Caco-2 (cell line): ENCODE measurements around the gene DNPEP. TPM values are rescaled to one million over a fixed set of nuclear protein-coding genes. Genes with fewer than 3 reads are reported as not detected.

Experiments used
- BruUV-seq: library from RNA; stranded (reverse); fragments of 400-500 nt; replicated peaks from 2 replicates; lab custom pipeline; 2021; lab: Mats Ljungman, UMichigan
- CTCF ChIA-PET: fragments of 300-600 bp; sonication (Branson Sonifier 250); formaldehyde crosslinking; loops from one replicate; lab custom pipeline; 2022; ENCODE audit warnings: antibody characterized with exemption; lab: Charles Lee
- POLR2A ChIA-PET: fragments of 300-600 bp; sonication (Branson Sonifier 250); formaldehyde crosslinking; loops from one replicate; lab custom pipeline; 2022; ENCODE audit warnings: antibody characterized with exemption; lab: Charles Lee
- DNase-seq, 2 experiments: peaks; one replicate each; pipeline versions ENCODE4 v3.0.0 to v3.0.0-alpha.2; 2020 to 2022
- H3K27me3 ChIP-seq: replicated peaks from 2 replicates; pipeline ENCODE4 v1.6.0; 2011; ENCODE audit warnings: low read length; ENCODE audit not compliant: control insufficient read depth, insufficient read depth
- H3K36me3 ChIP-seq: 2 replicates; pipeline ENCODE4 v1.5.1; 2011; ENCODE audit warnings: low read length; ENCODE audit not compliant: control insufficient read depth, insufficient read depth
- H3K4me1 ChIP-seq: fragments of 250-450 bp; sonication (Bioruptor Pico); 2 replicates; pipeline ENCODE4 v1.5.1; 2020; ENCODE audit warnings: mild to moderate bottlenecking
- H3K4me3 ChIP-seq: 2 replicates; pipeline ENCODE4 v1.5.1; 2011; ENCODE audit warnings: low read depth, mild to moderate bottlenecking, control low read depth, low read length
- H3K9me3 ChIP-seq: fragments of 250-450 bp; sonication (Bioruptor Pico); 2 replicates; pipeline ENCODE4 v1.5.1; 2020; ENCODE audit warnings: mild to moderate bottlenecking, moderate library complexity
- H3K27ac Mint-ChIP-seq: one replicate; pipeline ENCODE4 v1.8.0; 2022; ENCODE audit warnings: mixed read lengths; ENCODE audit not compliant: unreplicated experiment
- H3K27me3 Mint-ChIP-seq: one replicate; pipeline ENCODE4 v1.8.0; 2022; ENCODE audit warnings: mixed read lengths; ENCODE audit not compliant: insufficient read depth, unreplicated experiment
- H3K36me3 Mint-ChIP-seq: one replicate; pipeline ENCODE4 v1.8.0; 2022; ENCODE audit warnings: mild to moderate bottlenecking, mixed read lengths; ENCODE audit not compliant: insufficient read depth, unreplicated experiment
- H3K4me1 Mint-ChIP-seq: one replicate; pipeline ENCODE4 v1.8.0; 2022; ENCODE audit warnings: low read depth, mixed read lengths; ENCODE audit not compliant: unreplicated experiment
- H3K4me3 Mint-ChIP-seq: one replicate; pipeline ENCODE4 v1.8.0; 2022; ENCODE audit warnings: mild to moderate bottlenecking, moderate library complexity, mixed read lengths; ENCODE audit not compliant: unreplicated experiment
- H3K9me3 Mint-ChIP-seq: one replicate; pipeline ENCODE4 v1.8.0; 2022; ENCODE audit warnings: mixed read lengths; ENCODE audit not compliant: unreplicated experiment
- CTCF ChIP-seq, 2 experiments: fragments of 200-600 bp in 1 of 2; IDR thresholded peaks; 1 replicate in 1 of 2; 2 replicates in 1 of 2; pipeline versions ENCODE4 v1.5.1 to v1.8.0; 2011 to 2022; ENCODE audit warnings: antibody characterized with exemption in 1 of 2, control low read depth in 1 of 2, inconsistent platforms in 1 of 2, low read depth in 1 of 2, low read length in 1 of 2, mild to moderate bottlenecking in 1 of 2, moderate library complexity in 1 of 2; ENCODE audit not compliant: insufficient read depth in 1 of 2, severe bottlenecking in 1 of 2, unreplicated experiment in 1 of 2
- intact Hi-C: fragments of 100-400 bp; cut with micrococcal nuclease; formaldehyde crosslinking; loops from one replicate; pipeline ENCODE4 v1.10.0; 2022; ENCODE audit not compliant: unreplicated experiment
- total RNA-seq: library from RNA; stranded (reverse); gene quantifications from 2 replicates; pipeline ENCODE4 v1.2.3, GENCODE V29; 2022

The DNPEP gene
- total RNA-seq, 1 experiment from 2014 or later: 102 TPM

- Mint-ChIP-seq H3K4me3 (no peak overlapping the region), H3K4me1 (no peaks in the 10 kb centered on the region), H3K36me3 (peaks cover 31% of the 10 kb centered on the region), H3K9me3 (no peaks in the 10 kb centered on the region), H3K27me3 (no peaks in the 10 kb centered on the region), H3K27ac (no peak overlapping the region)
- Histone ChIP-seq H3K4me1 (peaks cover 15% of the 10 kb centered on the region), H3K36me3 (peaks cover 17% of the 10 kb centered on the region), H3K9me3 (no peaks in the 10 kb centered on the region), H3K4me3 (no peak overlapping the region), H3K27me3 (no peaks in the 10 kb centered on the region)
- POLR2A ChIA-PET: no interaction called here
- intact Hi-C loops: no loop called here
- TF ChIP-seq CTCF (IDR thresholded peaks at IDR 0.05; ENCODE audit: insufficient read depth in 1 of 2, low read depth in 1 of 2, low read length in 1 of 2, severe bottlenecking in 1 of 2, unreplicated experiment in 1 of 2): no peak
- no TSS peak for BruUV-seq
- CTCF ChIA-PET: no interaction called here
- DNase-seq: no peak
These were observed 3.5 kb downstream of the DNPEP start for GRCh38 chr2:219384083-219384713.

- H3K27ac Mint-ChIP-seq: no peak overlapping the region
- no peaks in the 10 kb centered on the region for H3K4me1 Mint-ChIP-seq
- no peak for DNase-seq
- H3K9me3 Mint-ChIP-seq: no peaks in the 10 kb centered on the region
- CTCF ChIA-PET: no interaction called here
- H3K4me3 Mint-ChIP-seq: no peak overlapping the region
- H3K4me3 ChIP-seq: no peak overlapping the region
- H3K27me3 ChIP-seq: no peaks in the 10 kb centered on the region
- peaks cover 17% of the 10 kb centered on the region for H3K36me3 ChIP-seq
- H3K4me1 ChIP-seq: peaks cover 5% of the 10 kb centered on the region
- H3K9me3 ChIP-seq: no peaks in the 10 kb centered on the region
- BruUV-seq: no TSS peak
- POLR2A ChIA-PET: no interaction called here
- H3K36me3 Mint-ChIP-seq: peaks cover 24% of the 10 kb centered on the region
- no peaks in the 10 kb centered on the region for H3K27me3 Mint-ChIP-seq
- intact Hi-C loops: no loop called here
- no peak for TF ChIP-seq CTCF (IDR thresholded peaks at IDR 0.05; ENCODE audit: insufficient read depth in 1 of 2, low read depth in 1 of 2, low read length in 1 of 2, severe bottlenecking in 1 of 2, unreplicated experiment in 1 of 2)
These were observed 6.3 kb downstream of the DNPEP start for GRCh38 chr2:219381448-219381847.

- H3K27me3 Mint-ChIP-seq: no peaks in the 10 kb centered on the region
- intact Hi-C loops: no loop called here
- H3K4me3 Mint-ChIP-seq: no peak overlapping the region
- H3K27me3 ChIP-seq: no peaks in the 10 kb centered on the region
- ChIA-PET CTCF (no interaction called here), POLR2A (no interaction called here)
- H3K9me3 Mint-ChIP-seq: no peaks in the 10 kb centered on the region
- H3K4me1 ChIP-seq: peaks cover under 1% of the 10 kb centered on the region; the same call in 1 of the 2 replicates
- H3K4me1 Mint-ChIP-seq: no peaks in the 10 kb centered on the region
- peaks cover 17% of the 10 kb centered on the region for H3K36me3 ChIP-seq
- no peak for TF ChIP-seq CTCF (IDR thresholded peaks at IDR 0.05; ENCODE audit: insufficient read depth in 1 of 2, low read depth in 1 of 2, low read length in 1 of 2, severe bottlenecking in 1 of 2, unreplicated experiment in 1 of 2)
- H3K9me3 ChIP-seq: no peaks in the 10 kb centered on the region
- no peak overlapping the region for H3K4me3 ChIP-seq
- no TSS peak for BruUV-seq
- no peak for DNase-seq
- no peak overlapping the region for H3K27ac Mint-ChIP-seq
- peaks cover 22% of the 10 kb centered on the region for H3K36me3 Mint-ChIP-seq
These were observed 6.8 kb downstream of the DNPEP start for GRCh38 chr2:219380926-219381325.
